SU-DHL-6 (cell line): ENCODE results near the gene DHPS.

Experiments
- H2AFZ ChIP-seq: fragments of 200-600 bp; sonication (generic); 2 replicates; pipeline ENCODE4 v1.6.1; 2014; ENCODE audit warnings: low read depth, mild to moderate bottlenecking, moderate library complexity, mixed read lengths, antibody characterized with exemption, low read length; ENCODE audit not compliant: severe bottlenecking
- H3F3A ChIP-seq: fragments of 200-600 bp; shearing (Covaris generic); 2 replicates; pipeline ENCODE4 v1.6.0; 2016; ENCODE audit warnings: antibody characterized with exemption, mild to moderate bottlenecking; ENCODE audit not compliant: insufficient read depth
- H3K27ac ChIP-seq: fragments of 200-600 bp; sonication (generic); 2 replicates; pipeline ENCODE4 v1.5.1; 2016; ENCODE audit warnings: low read depth, mild to moderate bottlenecking, low read length, moderate library complexity, mixed read lengths
- H3K27me3 ChIP-seq: fragments of 200-600 bp; sonication (generic), shearing (Covaris generic); 2 replicates; pipeline ENCODE4 v1.6.0; 2014; ENCODE audit warnings: mild to moderate bottlenecking, low read length
- H3K36me3 ChIP-seq: fragments of 200-600 bp; sonication (generic); 2 replicates; pipeline ENCODE4 v1.6.1; 2014; ENCODE audit warnings: mild to moderate bottlenecking, low read length, mixed read lengths
- H3K4me2 ChIP-seq: fragments of 300-600, 200-600 bp; shearing (Covaris generic), sonication (generic); 2 replicates; pipeline ENCODE4 v1.6.0; 2014; ENCODE audit warnings: low read length, low read depth, mild to moderate bottlenecking; ENCODE audit not compliant: poor library complexity, severe bottlenecking
- H3K4me3 ChIP-seq: fragments of 200-600 bp; sonication (generic); 2 replicates; pipeline ENCODE4 v1.5.1; 2014; ENCODE audit warnings: antibody characterized with exemption, low read length, mild to moderate bottlenecking, mixed read lengths; ENCODE audit not compliant: insufficient read depth, poor library complexity, severe bottlenecking
- H3K79me2 ChIP-seq: fragments of 200-600 bp; sonication (generic); 2 replicates; pipeline ENCODE4 v1.6.1; 2014; ENCODE audit warnings: mild to moderate bottlenecking, low read length, moderate library complexity; ENCODE audit not compliant: insufficient read depth
- H3K9ac ChIP-seq: fragments of 200-600 bp; sonication (generic); 2 replicates; pipeline ENCODE4 v1.7.0; 2014; ENCODE audit warnings: mild to moderate bottlenecking, low read length
- H3K9me2 ChIP-seq: fragments of 200-600 bp; sonication (generic); replicated peaks from 2 replicates; pipeline ENCODE4 v1.6.1; 2014; ENCODE audit warnings: low read length; ENCODE audit not compliant: insufficient read depth
- H3K9me3 ChIP-seq: fragments of 200-600 bp; sonication (generic); 2 replicates; pipeline ENCODE4 v1.6.1; 2014; ENCODE audit warnings: low read length, mixed read lengths; ENCODE audit not compliant: insufficient read depth
- H4K20me1 ChIP-seq: fragments of 200-600 bp; sonication (generic); 2 replicates; pipeline ENCODE4 v1.6.1; 2014; ENCODE audit warnings: low read depth, mild to moderate bottlenecking, antibody characterized with exemption, low read length, moderate library complexity, mixed read lengths
- EZH2phosphoT487 ChIP-seq: fragments of 200-600 bp; sonication (generic), shearing (Covaris generic); conservative IDR thresholded peaks from 2 replicates; pipeline ENCODE4 v1.6.1; 2018; ENCODE audit warnings: mild to moderate bottlenecking, antibody characterized with exemption, low read length, moderate library complexity, mixed read lengths
- TF ChIP-seq, protein P1 (sequence below): fragments of 200-600 bp; sonication (generic); IDR thresholded peaks from one replicate; pipeline ENCODE4 v1.5.1; 2017; ENCODE audit warnings: antibody characterized with exemption, mild to moderate bottlenecking, low read length, moderate library complexity; ENCODE audit not compliant: insufficient read depth, poor library complexity, severe bottlenecking

The DHPS gene

DNA sequence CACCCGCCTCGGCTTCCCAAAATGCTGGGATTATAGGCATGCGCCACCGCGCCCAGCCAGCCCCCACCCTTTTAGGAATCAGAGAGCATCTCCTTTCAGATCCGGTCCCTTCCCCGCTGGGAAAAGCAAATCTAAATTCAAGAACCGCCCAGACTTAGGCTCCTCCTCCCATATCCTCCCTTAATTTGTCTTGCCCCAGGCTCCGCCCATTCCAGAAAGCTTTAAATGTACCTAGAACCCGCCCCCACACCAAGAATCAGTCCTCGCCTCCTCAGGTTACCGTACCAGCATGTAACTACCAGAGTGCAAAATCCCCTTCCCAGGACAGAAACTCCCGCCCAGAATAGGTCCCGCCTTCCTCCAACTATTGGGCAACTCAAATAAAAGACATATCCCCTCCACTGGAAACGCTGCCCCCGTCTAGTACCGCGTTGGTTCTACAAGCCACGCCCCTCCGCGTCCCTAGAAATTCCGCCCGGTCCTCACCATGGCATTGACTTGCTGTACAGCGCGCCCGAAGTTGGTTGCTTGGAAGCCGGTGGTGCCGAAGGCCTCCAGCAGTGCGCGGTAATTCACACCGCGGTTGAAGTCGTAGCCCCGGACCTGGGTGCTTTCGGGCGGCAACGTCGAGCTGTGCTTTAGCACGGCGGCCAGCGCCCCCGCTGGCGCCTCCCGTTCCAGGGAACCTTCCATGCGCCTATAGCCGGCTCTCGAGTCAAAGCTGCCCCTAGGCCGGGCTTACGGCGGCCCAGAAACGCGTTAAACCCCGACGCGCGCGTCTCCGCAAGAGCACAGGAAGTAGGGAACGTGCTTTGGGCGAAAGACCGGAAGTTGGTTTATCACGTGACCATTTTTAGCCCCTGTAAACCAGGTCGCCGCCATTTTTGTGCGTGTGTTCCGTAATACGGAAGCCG is at the start of gene DHPS:
Gene DHPS (minus strand): TSS at position 807 of the 914 bp plus-strand sequence. CDS start 114 bp downstream, at position 693.
- Histone ChIP-seq H3K79me2 (peaks cover 16% of the 10 kb centered on the region), H3K36me3 (no peaks in the 10 kb centered on the region), H3K27ac (peak within 1 kb of the TSS; percentile 92), H3K9me2 (no peaks in the 10 kb centered on the region), H3K4me3 (peak within 1 kb of the TSS; percentile 71), H3K9ac (peak within 1 kb of the TSS; percentile 91), H3F3A (peaks cover 18% of the 10 kb centered on the region), H3K4me2 (peak within 1 kb of the TSS; percentile 60), H3K9me3 (no peaks in the 10 kb centered on the region), H4K20me1 (no peaks in the 10 kb centered on the region; the same call in 1 of the 2 replicates), H3K27me3 (no peaks in the 10 kb centered on the region), H2AFZ (peak within 1 kb of the TSS; percentile 82)
- TF ChIP-seq, protein P1, sequence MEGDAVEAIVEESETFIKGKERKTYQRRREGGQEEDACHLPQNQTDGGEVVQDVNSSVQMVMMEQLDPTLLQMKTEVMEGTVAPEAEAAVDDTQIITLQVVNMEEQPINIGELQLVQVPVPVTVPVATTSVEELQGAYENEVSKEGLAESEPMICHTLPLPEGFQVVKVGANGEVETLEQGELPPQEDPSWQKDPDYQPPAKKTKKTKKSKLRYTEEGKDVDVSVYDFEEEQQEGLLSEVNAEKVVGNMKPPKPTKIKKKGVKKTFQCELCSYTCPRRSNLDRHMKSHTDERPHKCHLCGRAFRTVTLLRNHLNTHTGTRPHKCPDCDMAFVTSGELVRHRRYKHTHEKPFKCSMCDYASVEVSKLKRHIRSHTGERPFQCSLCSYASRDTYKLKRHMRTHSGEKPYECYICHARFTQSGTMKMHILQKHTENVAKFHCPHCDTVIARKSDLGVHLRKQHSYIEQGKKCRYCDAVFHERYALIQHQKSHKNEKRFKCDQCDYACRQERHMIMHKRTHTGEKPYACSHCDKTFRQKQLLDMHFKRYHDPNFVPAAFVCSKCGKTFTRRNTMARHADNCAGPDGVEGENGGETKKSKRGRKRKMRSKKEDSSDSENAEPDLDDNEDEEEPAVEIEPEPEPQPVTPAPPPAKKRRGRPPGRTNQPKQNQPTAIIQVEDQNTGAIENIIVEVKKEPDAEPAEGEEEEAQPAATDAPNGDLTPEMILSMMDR = no peak
- no peak for TF ChIP-seq EZH2phosphoT487

DNA sequence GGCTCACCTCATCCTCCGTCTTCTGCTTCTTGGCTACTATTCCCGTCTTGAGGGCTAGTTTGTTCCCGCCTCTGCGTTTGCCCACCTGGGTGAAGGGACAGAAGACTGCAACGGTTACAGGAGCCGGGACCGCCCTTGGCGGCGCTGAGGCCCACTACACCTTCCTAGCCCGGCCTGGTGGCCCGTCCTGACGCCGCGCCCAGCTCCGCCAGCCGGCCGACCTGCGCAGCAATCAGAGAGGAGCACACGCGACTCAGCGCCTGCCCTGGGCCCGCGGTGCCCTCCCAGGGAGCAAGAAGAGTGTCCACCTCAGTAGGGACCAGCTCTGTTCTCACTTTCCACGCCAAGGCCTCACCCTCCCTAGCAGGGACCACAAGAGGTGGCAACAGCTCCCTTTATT is 49.7 kb upstream of the DHPS start:
- H3K36me3 ChIP-seq = peaks cover 7% of the 10 kb centered on the region; the same call in 1 of the 2 replicates
- no peaks in the 10 kb centered on the region for H3K27me3 ChIP-seq
- no peaks in the 10 kb centered on the region for H3K9me3 ChIP-seq
- H3K9me2 ChIP-seq = no peaks in the 10 kb centered on the region
- TF ChIP-seq, protein P1 = no peak
- TF ChIP-seq EZH2phosphoT487 = no peak
- H3K9ac ChIP-seq = no peak overlapping the region
- no peak overlapping the region for H3K4me3 ChIP-seq
- no peak overlapping the region for H3K4me2 ChIP-seq
- H3F3A ChIP-seq = peaks cover 17% of the 10 kb centered on the region
- H4K20me1 ChIP-seq = peaks cover 11% of the 10 kb centered on the region; the same call in 1 of the 2 replicates
- peaks cover 47% of the 10 kb centered on the region for H3K79me2 ChIP-seq
- no peak overlapping the region for H2AFZ ChIP-seq
- no peak overlapping the region for H3K27ac ChIP-seq

GRCh38 chr19:12730064-12730463 is 48.4 kb upstream of the DHPS start:
- no peaks in the 10 kb centered on the region for H3K9me2 ChIP-seq
- no peak for TF ChIP-seq EZH2phosphoT487
- TF ChIP-seq, protein P1 = no peak
- no peak overlapping the region for H3K9ac ChIP-seq
- H4K20me1 ChIP-seq = peaks cover 11% of the 10 kb centered on the region; the same call in 1 of the 2 replicates
- H3K4me2 ChIP-seq = no peak overlapping the region
- H3K27ac ChIP-seq = no peak overlapping the region
- peaks cover 7% of the 10 kb centered on the region; the same call in 1 of the 2 replicates for H3K36me3 ChIP-seq
- H3F3A ChIP-seq = peaks cover 13% of the 10 kb centered on the region
- H3K79me2 ChIP-seq = peaks cover 47% of the 10 kb centered on the region
- no peaks in the 10 kb centered on the region for H3K27me3 ChIP-seq
- no peak overlapping the region for H2AFZ ChIP-seq
- H3K4me3 ChIP-seq = no peak overlapping the region
- H3K9me3 ChIP-seq = no peaks in the 10 kb centered on the region
